WTC11 (cell line): ENCODE data around the gene MAD2L1. TPM values are rescaled to one million over a fixed set of nuclear protein-coding genes. Genes with fewer than 3 reads are reported as not detected.
A peak's percentile ranks its signal among the peaks of the same experiment; 100 is the strongest.

ENCODE experiments used
- ATAC-seq: fragments of 200-7000 bp; cut with Tn5 transposase; 2 replicates; pipeline ENCODE4 v1.10.0; 2021; ENCODE audit warnings: mild to moderate bottlenecking, moderate library complexity
- CTCF ChIA-PET: fragments of 300-600 bp; sonication (Branson Sonifier 250); formaldehyde crosslinking; loops from one replicate; lab custom pipeline; 2021; ENCODE audit warnings: antibody characterized with exemption; lab: Charles Lee
- POLR2A ChIA-PET: fragments of 350-600 bp; sonication (Branson Sonifier 250); formaldehyde crosslinking; loops from one replicate; lab custom pipeline; 2021; ENCODE audit warnings: antibody characterized with exemption; lab: Charles Lee
- DNase-seq: peaks from one replicate; pipeline ENCODE4 v3.0.0; 2021; ENCODE audit warnings: low spot score
- H3K27ac Mint-ChIP-seq: 2 replicates; pipeline ENCODE4 v1.8.0; 2021; ENCODE audit warnings: mixed read lengths
- H3K27me3 Mint-ChIP-seq: 2 replicates; pipeline ENCODE4 v1.8.0; 2021; ENCODE audit warnings: low read depth, mild to moderate bottlenecking, moderate library complexity, mixed read lengths
- H3K36me3 Mint-ChIP-seq: 2 replicates; pipeline ENCODE4 v1.8.0; 2021; ENCODE audit warnings: mixed read lengths
- H3K4me1 Mint-ChIP-seq: 2 replicates; pipeline ENCODE4 v1.8.0; 2022; ENCODE audit warnings: mixed read lengths
- H3K4me3 Mint-ChIP-seq: 2 replicates; pipeline ENCODE4 v1.8.0; 2021; ENCODE audit warnings: mild to moderate bottlenecking, moderate library complexity, mixed read lengths
- H3K9me3 Mint-ChIP-seq: 2 replicates; pipeline ENCODE4 v1.8.0; 2021; ENCODE audit warnings: mixed read lengths
- FOXJ3 ChIP-seq: sonication (generic); formaldehyde crosslinking; IDR thresholded peaks from 2 replicates; pipeline ENCODE4 v1.9.0; 2021; ENCODE audit warnings: missing genetic modification reagents, mild to moderate bottlenecking, borderline replicate concordance
- FOXK1 ChIP-seq: sonication (generic); formaldehyde crosslinking; IDR thresholded peaks from 2 replicates; pipeline ENCODE4 v1.8.0; 2022; ENCODE audit warnings: mild to moderate bottlenecking, moderate library complexity, missing genetic modification reagents
- GRHL2 ChIP-seq: fragments of 250-450 bp; sonication (Bioruptor Pico); IDR thresholded peaks from 2 replicates; pipeline ENCODE4 v1.8.0; 2022; ENCODE audit warnings: mild to moderate bottlenecking, moderate library complexity; ENCODE audit not compliant: insufficient replicate concordance, severe bottlenecking
- HMGA2 ChIP-seq: fragments of 250-450 bp; sonication (Bioruptor Pico); IDR thresholded peaks from 2 replicates; pipeline ENCODE4 v1.4.0; 2021; ENCODE audit warnings: mild to moderate bottlenecking, moderate library complexity
- OVOL2 ChIP-seq: fragments of 250-450 bp; sonication (Bioruptor Pico); IDR thresholded peaks from 2 replicates; pipeline ENCODE4 v1.9.0; 2021; ENCODE audit warnings: mild to moderate bottlenecking, borderline replicate concordance
- RELA ChIP-seq: sonication (generic); formaldehyde crosslinking; IDR thresholded peaks from 2 replicates; pipeline ENCODE4 v1.8.1; 2022; ENCODE audit warnings: missing genetic modification reagents, mild to moderate bottlenecking, borderline replicate concordance
- RORB ChIP-seq: fragments of 250-450 bp; sonication (Bioruptor Pico); IDR thresholded peaks from 2 replicates; pipeline ENCODE4 v1.9.0; 2021; ENCODE audit warnings: mild to moderate bottlenecking
- SP1 ChIP-seq: sonication (generic); formaldehyde crosslinking; conservative IDR thresholded peaks from 2 replicates; pipeline ENCODE4 v1.8.1; 2022; ENCODE audit warnings: missing genetic modification reagents
- TCF7 ChIP-seq: sonication (generic); formaldehyde crosslinking; IDR thresholded peaks from 2 replicates; pipeline ENCODE4 v1.8.0; 2022; ENCODE audit warnings: mild to moderate bottlenecking, low read depth, missing genetic modification reagents, moderate library complexity
- ZNF138 ChIP-seq: sonication (generic); formaldehyde crosslinking; conservative IDR thresholded peaks from 2 replicates; pipeline ENCODE4 v1.8.1; 2022; ENCODE audit warnings: mild to moderate bottlenecking, moderate library complexity, missing genetic modification reagents
- ZNF219 ChIP-seq: sonication (generic); formaldehyde crosslinking; IDR thresholded peaks from 2 replicates; pipeline ENCODE4 v1.8.0; 2023; ENCODE audit warnings: missing genetic modification reagents, mild to moderate bottlenecking, borderline replicate concordance
- ZNF396 ChIP-seq: fragments of 250-450 bp; sonication (Bioruptor Pico); IDR thresholded peaks from 2 replicates; pipeline ENCODE4 v1.8.0; 2021; ENCODE audit warnings: mild to moderate bottlenecking, moderate library complexity, borderline replicate concordance
- ZNF423 ChIP-seq: fragments of 250-450 bp; sonication (Bioruptor Pico); IDR thresholded peaks from 2 replicates; pipeline ENCODE4 v2.1.2; 2022; ENCODE audit warnings: mild to moderate bottlenecking, moderate library complexity
- total RNA-seq: library from RNA; stranded (reverse); gene quantifications from 3 replicates; pipeline ENCODE4 v1.2.3, GENCODE V29; 2021
- TF ChIP-seq, protein P1 (sequence below): sonication (generic); formaldehyde crosslinking; conservative IDR thresholded peaks from 2 replicates; pipeline ENCODE4 v1.8.1; 2022; ENCODE audit warnings: mild to moderate bottlenecking, missing genetic modification reagents
- TF ChIP-seq, protein P2 (sequence below): sonication (generic); formaldehyde crosslinking; IDR thresholded peaks from 2 replicates; pipeline ENCODE4 v1.8.1; 2023; ENCODE audit warnings: mild to moderate bottlenecking, missing genetic modification reagents, moderate library complexity
- TF ChIP-seq, protein P3 (sequence below): fragments of 200-600 bp; IDR thresholded peaks from 2 replicates; pipeline ENCODE4 v1.8.0; 2022; ENCODE audit warnings: antibody characterized with exemption
- TF ChIP-seq, protein P4 (sequence below): fragments of 250-450 bp; sonication (Bioruptor Pico); IDR thresholded peaks from 2 replicates; pipeline ENCODE4 v1.9.0; 2021; ENCODE audit warnings: mild to moderate bottlenecking
- TF ChIP-seq, protein P5 (sequence below): sonication (generic); formaldehyde crosslinking; IDR thresholded peaks from 2 replicates; pipeline ENCODE4 v1.8.0; 2022; ENCODE audit warnings: missing genetic modification reagents

The MAD2L1 gene
- total RNA-seq, 1 experiment from 2014 or later: 81.2 TPM

DNA sequence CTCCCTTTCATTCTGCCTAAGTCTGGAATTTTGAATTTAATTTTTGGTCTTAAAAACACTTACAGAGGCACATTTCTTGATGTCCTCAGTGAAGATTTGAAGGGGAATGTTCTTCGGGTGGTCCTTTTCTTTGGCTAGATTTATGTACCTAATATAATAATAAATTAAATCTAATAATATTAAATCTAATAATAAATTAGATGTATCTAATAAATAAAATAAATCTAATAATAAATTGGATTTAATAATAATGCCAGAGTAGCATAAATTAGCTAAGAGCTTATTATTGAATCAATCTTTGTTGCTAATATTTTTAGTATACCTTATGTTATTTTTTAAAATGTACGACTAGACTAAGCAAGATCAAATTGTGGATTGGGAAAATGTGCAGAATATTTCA, 39.8 kb downstream of the MAD2L1 start:
- CTCF ChIA-PET: no interaction called here
- ATAC-seq: no peak

DNA sequence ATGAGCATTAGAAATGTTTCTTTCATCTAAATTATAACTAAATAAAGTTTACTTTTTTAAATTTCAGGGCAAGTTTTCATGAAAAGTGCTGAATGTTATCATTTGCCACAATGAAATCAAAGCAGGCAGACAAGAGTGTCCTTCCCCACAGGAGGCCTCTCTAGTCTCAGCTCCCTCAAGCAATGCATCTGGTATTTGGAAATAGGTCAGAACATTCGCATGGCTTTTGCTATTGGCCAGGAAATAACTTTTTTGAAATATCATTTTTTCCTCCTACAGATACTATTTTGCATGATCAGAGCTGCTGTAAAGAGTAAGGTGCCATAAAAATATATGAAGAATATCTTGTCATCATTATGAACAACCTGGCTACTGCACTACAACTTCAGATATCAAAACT, 41.1 kb downstream of the MAD2L1 start:
- CTCF ChIA-PET: interaction anchor here (1.1 to 2.0 kb wide), 2 partner anchors 18 to 397 kb away, joined by 3 to 10 read pairs; partner anchors contain the start of gene PDE5A
- no peaks in the 10 kb centered on the region for H3K9me3 Mint-ChIP-seq
- DNase-seq (no peak), ATAC-seq (no peak)
- TF ChIP-seq SP1 (CRISPR knock-in tag) (no peak), RORB (no peak), ZNF423 (no peak), TCF7 (no peak), HMGA2 (no peak), FOXJ3 (CRISPR knock-in tag) (no peak), GRHL2 (CRISPR knock-in tag) (no peak), OVOL2 (CRISPR knock-in tag) (no peak), ZNF219 (CRISPR knock-in tag) (no peak), ZNF138 (CRISPR knock-in tag) (no peak), FOXK1 (CRISPR knock-in tag) (no peak), RELA (CRISPR knock-in tag) (no peak), ZNF396 (CRISPR knock-in tag) (no peak)
- TF ChIP-seq, protein P1, sequence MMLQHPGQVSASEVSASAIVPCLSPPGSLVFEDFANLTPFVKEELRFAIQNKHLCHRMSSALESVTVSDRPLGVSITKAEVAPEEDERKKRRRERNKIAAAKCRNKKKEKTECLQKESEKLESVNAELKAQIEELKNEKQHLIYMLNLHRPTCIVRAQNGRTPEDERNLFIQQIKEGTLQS: no peak
- TF ChIP-seq, protein P2, sequence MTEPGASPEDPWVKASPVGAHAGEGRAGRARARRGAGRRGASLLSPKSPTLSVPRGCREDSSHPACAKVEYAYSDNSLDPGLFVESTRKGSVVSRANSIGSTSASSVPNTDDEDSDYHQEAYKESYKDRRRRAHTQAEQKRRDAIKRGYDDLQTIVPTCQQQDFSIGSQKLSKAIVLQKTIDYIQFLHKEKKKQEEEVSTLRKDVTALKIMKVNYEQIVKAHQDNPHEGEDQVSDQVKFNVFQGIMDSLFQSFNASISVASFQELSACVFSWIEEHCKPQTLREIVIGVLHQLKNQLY (CRISPR knock-in tag): no peak
- TF ChIP-seq, protein P3, sequence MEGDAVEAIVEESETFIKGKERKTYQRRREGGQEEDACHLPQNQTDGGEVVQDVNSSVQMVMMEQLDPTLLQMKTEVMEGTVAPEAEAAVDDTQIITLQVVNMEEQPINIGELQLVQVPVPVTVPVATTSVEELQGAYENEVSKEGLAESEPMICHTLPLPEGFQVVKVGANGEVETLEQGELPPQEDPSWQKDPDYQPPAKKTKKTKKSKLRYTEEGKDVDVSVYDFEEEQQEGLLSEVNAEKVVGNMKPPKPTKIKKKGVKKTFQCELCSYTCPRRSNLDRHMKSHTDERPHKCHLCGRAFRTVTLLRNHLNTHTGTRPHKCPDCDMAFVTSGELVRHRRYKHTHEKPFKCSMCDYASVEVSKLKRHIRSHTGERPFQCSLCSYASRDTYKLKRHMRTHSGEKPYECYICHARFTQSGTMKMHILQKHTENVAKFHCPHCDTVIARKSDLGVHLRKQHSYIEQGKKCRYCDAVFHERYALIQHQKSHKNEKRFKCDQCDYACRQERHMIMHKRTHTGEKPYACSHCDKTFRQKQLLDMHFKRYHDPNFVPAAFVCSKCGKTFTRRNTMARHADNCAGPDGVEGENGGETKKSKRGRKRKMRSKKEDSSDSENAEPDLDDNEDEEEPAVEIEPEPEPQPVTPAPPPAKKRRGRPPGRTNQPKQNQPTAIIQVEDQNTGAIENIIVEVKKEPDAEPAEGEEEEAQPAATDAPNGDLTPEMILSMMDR: no peak
- TF ChIP-seq, protein P4, sequence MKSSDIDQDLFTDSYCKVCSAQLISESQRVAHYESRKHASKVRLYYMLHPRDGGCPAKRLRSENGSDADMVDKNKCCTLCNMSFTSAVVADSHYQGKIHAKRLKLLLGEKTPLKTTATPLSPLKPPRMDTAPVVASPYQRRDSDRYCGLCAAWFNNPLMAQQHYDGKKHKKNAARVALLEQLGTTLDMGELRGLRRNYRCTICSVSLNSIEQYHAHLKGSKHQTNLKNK (CRISPR knock-in tag): no peak
- peaks cover 3% of the 10 kb centered on the region; the same call in 1 of the 2 replicates for H3K27me3 Mint-ChIP-seq
- no peak overlapping the region for H3K27ac Mint-ChIP-seq
- H3K4me3 Mint-ChIP-seq: no peak overlapping the region
- peaks cover 10% of the 10 kb centered on the region; the same call in 1 of the 2 replicates for H3K4me1 Mint-ChIP-seq
- POLR2A ChIA-PET: no interaction called here
- H3K36me3 Mint-ChIP-seq: no peaks in the 10 kb centered on the region

More for the DNA sequence above, 39.8 kb downstream of the MAD2L1 start:
- Mint-ChIP-seq H3K36me3 (no peaks in the 10 kb centered on the region), H3K9me3 (no peaks in the 10 kb centered on the region), H3K4me3 (no peak overlapping the region), H3K27me3 (no peaks in the 10 kb centered on the region), H3K27ac (no peak overlapping the region; the same call in 1 of the 2 replicates), H3K4me1 (peaks cover 10% of the 10 kb centered on the region; the same call in 1 of the 2 replicates)
- POLR2A ChIA-PET: no interaction called here
- no peak for DNase-seq
- TF ChIP-seq HMGA2: peak; percentile 90
- TF ChIP-seq, protein P5, sequence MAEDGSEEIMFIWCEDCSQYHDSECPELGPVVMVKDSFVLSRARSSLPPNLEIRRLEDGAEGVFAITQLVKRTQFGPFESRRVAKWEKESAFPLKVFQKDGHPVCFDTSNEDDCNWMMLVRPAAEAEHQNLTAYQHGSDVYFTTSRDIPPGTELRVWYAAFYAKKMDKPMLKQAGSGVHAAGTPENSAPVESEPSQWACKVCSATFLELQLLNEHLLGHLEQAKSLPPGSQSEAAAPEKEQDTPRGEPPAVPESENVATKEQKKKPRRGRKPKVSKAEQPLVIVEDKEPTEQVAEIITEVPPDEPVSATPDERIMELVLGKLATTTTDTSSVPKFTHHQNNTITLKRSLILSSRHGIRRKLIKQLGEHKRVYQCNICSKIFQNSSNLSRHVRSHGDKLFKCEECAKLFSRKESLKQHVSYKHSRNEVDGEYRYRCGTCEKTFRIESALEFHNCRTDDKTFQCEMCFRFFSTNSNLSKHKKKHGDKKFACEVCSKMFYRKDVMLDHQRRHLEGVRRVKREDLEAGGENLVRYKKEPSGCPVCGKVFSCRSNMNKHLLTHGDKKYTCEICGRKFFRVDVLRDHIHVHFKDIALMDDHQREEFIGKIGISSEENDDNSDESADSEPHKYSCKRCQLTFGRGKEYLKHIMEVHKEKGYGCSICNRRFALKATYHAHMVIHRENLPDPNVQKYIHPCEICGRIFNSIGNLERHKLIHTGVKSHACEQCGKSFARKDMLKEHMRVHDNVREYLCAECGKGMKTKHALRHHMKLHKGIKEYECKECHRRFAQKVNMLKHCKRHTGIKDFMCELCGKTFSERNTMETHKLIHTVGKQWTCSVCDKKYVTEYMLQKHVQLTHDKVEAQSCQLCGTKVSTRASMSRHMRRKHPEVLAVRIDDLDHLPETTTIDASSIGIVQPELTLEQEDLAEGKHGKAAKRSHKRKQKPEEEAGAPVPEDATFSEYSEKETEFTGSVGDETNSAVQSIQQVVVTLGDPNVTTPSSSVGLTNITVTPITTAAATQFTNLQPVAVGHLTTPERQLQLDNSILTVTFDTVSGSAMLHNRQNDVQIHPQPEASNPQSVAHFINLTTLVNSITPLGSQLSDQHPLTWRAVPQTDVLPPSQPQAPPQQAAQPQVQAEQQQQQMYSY (CRISPR knock-in tag): no peak
